Memory B cell (primary cell): ENCODE data around the gene ABHD12.

Source experiments
- ATAC-seq: fragments of 150-1000 bp; cut with Tn5 transposase; 2 replicates; pipeline ENCODE4 v1.10.0; 2021; ENCODE audit warnings: low read depth, mild to moderate bottlenecking, moderate library complexity
- DNase-seq, 2 donors: peaks; one replicate each; pipeline ENCODE4 v3.0.0; 2022; ENCODE audit warnings: low spot score in 2 of 2
- H3K27ac Mint-ChIP-seq: one replicate; pipeline ENCODE4 v1.8.0; 2022; ENCODE audit warnings: mild to moderate bottlenecking, moderate library complexity, mixed read lengths
- H3K27me3 Mint-ChIP-seq: one replicate; pipeline ENCODE4 v1.8.0; 2022; ENCODE audit warnings: mixed read lengths
- H3K36me3 Mint-ChIP-seq: one replicate; pipeline ENCODE4 v1.8.0; 2022; ENCODE audit warnings: mild to moderate bottlenecking, mixed read lengths
- H3K4me1 Mint-ChIP-seq: one replicate; pipeline ENCODE4 v1.8.0; 2022; ENCODE audit warnings: mixed read lengths
- H3K4me3 Mint-ChIP-seq: one replicate; pipeline ENCODE4 v1.8.0; 2022; ENCODE audit warnings: mild to moderate bottlenecking, moderate library complexity, mixed read lengths
- H3K9me3 Mint-ChIP-seq: one replicate; pipeline ENCODE4 v1.8.0; 2022; ENCODE audit warnings: mixed read lengths

Gene ABHD12

GRCh38 chr20:25292176-25292891 lies 98.3 kb downstream of the ABHD12 start:
- H3K4me3 Mint-ChIP-seq: no peak overlapping the region
- no peak for DNase-seq
- peaks cover 4% of the 10 kb centered on the region for H3K36me3 Mint-ChIP-seq
- no peaks in the 10 kb centered on the region for H3K9me3 Mint-ChIP-seq
- no peaks in the 10 kb centered on the region for H3K27me3 Mint-ChIP-seq
- peaks cover 7% of the 10 kb centered on the region for H3K4me1 Mint-ChIP-seq
- H3K27ac Mint-ChIP-seq: peak overlapping the region; percentile 63
- no peak for ATAC-seq

- Mint-ChIP-seq H3K4me1 (peaks cover 7% of the 10 kb centered on the region), H3K9me3 (no peaks in the 10 kb centered on the region), H3K4me3 (no peak overlapping the region), H3K27me3 (no peaks in the 10 kb centered on the region), H3K36me3 (peaks cover 9% of the 10 kb centered on the region), H3K27ac (no peak overlapping the region)
- no peak for DNase-seq
- no peak for ATAC-seq
Measured at GRCh38 chr20:25291432-25292133, 99.1 kb downstream of the ABHD12 start.

GRCh38 chr20:25290646-25291431 lies 99.8 kb downstream of the ABHD12 start:
- DNase-seq: no peak
- H3K27ac Mint-ChIP-seq: no peak overlapping the region

GRCh38 chr20:25289886-25290597 lies 100.6 kb downstream of the ABHD12 start:
- ATAC-seq: no peak
- Mint-ChIP-seq H3K4me3 (no peak overlapping the region), H3K27ac (no peak overlapping the region)

More at GRCh38 chr20:25290646-25291431, 99.8 kb downstream of the ABHD12 start:
- peaks cover 14% of the 10 kb centered on the region for H3K36me3 Mint-ChIP-seq
- peaks cover 7% of the 10 kb centered on the region for H3K4me1 Mint-ChIP-seq
- ATAC-seq: no peak
- H3K27me3 Mint-ChIP-seq: no peaks in the 10 kb centered on the region
- H3K4me3 Mint-ChIP-seq: no peak overlapping the region
- H3K9me3 Mint-ChIP-seq: no peaks in the 10 kb centered on the region

GRCh38 chr20:25288291-25289181 lies 102.1 kb downstream of the ABHD12 start:
- no peak overlapping the region for H3K27ac Mint-ChIP-seq

More at GRCh38 chr20:25289886-25290597, 100.6 kb downstream of the ABHD12 start:
- H3K36me3 Mint-ChIP-seq: peaks cover 22% of the 10 kb centered on the region
- no peak for DNase-seq
- H3K9me3 Mint-ChIP-seq: no peaks in the 10 kb centered on the region
- peaks cover 7% of the 10 kb centered on the region for H3K4me1 Mint-ChIP-seq
- H3K27me3 Mint-ChIP-seq: no peaks in the 10 kb centered on the region

GRCh38 chr20:25287631-25288290 lies 102.9 kb downstream of the ABHD12 start:
- no peak overlapping the region for H3K27ac Mint-ChIP-seq
- peaks cover 5% of the 10 kb centered on the region for H3K4me1 Mint-ChIP-seq
- H3K27me3 Mint-ChIP-seq: no peaks in the 10 kb centered on the region
- no peak overlapping the region for H3K4me3 Mint-ChIP-seq
- H3K9me3 Mint-ChIP-seq: no peaks in the 10 kb centered on the region
- no peak for ATAC-seq
- peaks cover 29% of the 10 kb centered on the region for H3K36me3 Mint-ChIP-seq
- no peak for DNase-seq

More at GRCh38 chr20:25288291-25289181, 102.1 kb downstream of the ABHD12 start:
- peaks cover 4% of the 10 kb centered on the region for H3K4me1 Mint-ChIP-seq
- no peak for DNase-seq
- ATAC-seq: peak; percentile 76
- H3K27me3 Mint-ChIP-seq: no peaks in the 10 kb centered on the region
- H3K4me3 Mint-ChIP-seq: no peak overlapping the region
- H3K36me3 Mint-ChIP-seq: peaks cover 29% of the 10 kb centered on the region
- no peaks in the 10 kb centered on the region for H3K9me3 Mint-ChIP-seq

- Mint-ChIP-seq H3K36me3 (peaks cover 34% of the 10 kb centered on the region), H3K27me3 (no peaks in the 10 kb centered on the region), H3K4me3 (no peak overlapping the region), H3K27ac (no peak overlapping the region), H3K4me1 (peaks cover 10% of the 10 kb centered on the region), H3K9me3 (no peaks in the 10 kb centered on the region)
- DNase-seq: no peak
- ATAC-seq: no peak
Measured at GRCh38 chr20:25286917-25287316, 103.7 kb downstream of the ABHD12 start.

GRCh38 chr20:25285856-25286798 lies 104.5 kb downstream of the ABHD12 start:
- H3K4me1 Mint-ChIP-seq: peaks cover 10% of the 10 kb centered on the region
- no peak overlapping the region for H3K4me3 Mint-ChIP-seq
- no peak overlapping the region for H3K27ac Mint-ChIP-seq
- H3K27me3 Mint-ChIP-seq: no peaks in the 10 kb centered on the region
- ATAC-seq: no peak
- peaks cover 34% of the 10 kb centered on the region for H3K36me3 Mint-ChIP-seq
- H3K9me3 Mint-ChIP-seq: no peaks in the 10 kb centered on the region
- DNase-seq: no peak

GRCh38 chr20:25285091-25285647 lies 105.5 kb downstream of the ABHD12 start:
- Mint-ChIP-seq H3K9me3 (no peaks in the 10 kb centered on the region), H3K27ac (no peak overlapping the region), H3K27me3 (no peaks in the 10 kb centered on the region), H3K4me3 (no peak overlapping the region), H3K4me1 (peaks cover 18% of the 10 kb centered on the region), H3K36me3 (peaks cover 31% of the 10 kb centered on the region)
- ATAC-seq (no peak), DNase-seq (no peak)

- Mint-ChIP-seq H3K27me3 (no peaks in the 10 kb centered on the region), H3K27ac (no peak overlapping the region), H3K4me3 (no peak overlapping the region), H3K36me3 (peaks cover 31% of the 10 kb centered on the region), H3K4me1 (peaks cover 19% of the 10 kb centered on the region), H3K9me3 (no peaks in the 10 kb centered on the region)
- DNase-seq: no peak
- ATAC-seq: no peak
Measured at GRCh38 chr20:25284131-25284601, 106.5 kb downstream of the ABHD12 start.

GRCh38 chr20:25283221-25283951 lies 107.2 kb downstream of the ABHD12 start:
- Mint-ChIP-seq H3K9me3 (no peaks in the 10 kb centered on the region), H3K27me3 (no peaks in the 10 kb centered on the region), H3K36me3 (peaks cover 31% of the 10 kb centered on the region), H3K4me1 (peaks cover 15% of the 10 kb centered on the region), H3K27ac (no peak overlapping the region), H3K4me3 (no peak overlapping the region)
- DNase-seq (no peak), ATAC-seq (no peak)
